OCI-LY7 (cell line): ENCODE measurements around the gene FGD5. TPM values are rescaled to one million over a fixed set of nuclear protein-coding genes. Genes with fewer than 3 reads are reported as not detected.

ENCODE experiments used
- BruUV-seq: library from RNA; stranded (reverse); fragments of 400-500 nt; replicated peaks from 2 replicates; lab custom pipeline; 2021; lab: Mats Ljungman, UMichigan
- CTCF ChIA-PET: fragments of 300-600 bp; sonication (Branson Sonifier 250); formaldehyde crosslinking; loops from one replicate; lab custom pipeline; 2022; ENCODE audit warnings: antibody characterized with exemption; ENCODE audit not compliant: unreplicated experiment; lab: Charles Lee
- POLR2A ChIA-PET: fragments of 300-600 bp; sonication (Branson Sonifier 250); formaldehyde crosslinking; loops from one replicate; lab custom pipeline; 2022; ENCODE audit warnings: antibody characterized with exemption; lab: Charles Lee
- DNase-seq: peaks from one replicate; pipeline ENCODE4 v3.0.0-alpha.2; 2015; ENCODE audit warnings: low spot score
- H2AFZ ChIP-seq: fragments of 200-600 bp; sonication (generic), shearing (Covaris generic); 2 replicates; pipeline ENCODE4 v1.6.1; 2014; ENCODE audit warnings: mild to moderate bottlenecking, antibody characterized with exemption, low read length, moderate library complexity
- H3K27ac ChIP-seq: fragments of 200-600 bp; sonication (generic); 2 replicates; pipeline ENCODE4 v1.5.1; 2014; ENCODE audit warnings: mixed run types, low read depth, mild to moderate bottlenecking, moderate library complexity, low read length, inconsistent platforms; ENCODE audit not compliant: poor library complexity, severe bottlenecking
- H3K36me3 ChIP-seq: fragments of 200-600 bp; sonication (generic); 2 replicates; pipeline ENCODE4 v1.6.1; 2014; ENCODE audit warnings: mild to moderate bottlenecking, antibody characterized with exemption, low read length, moderate library complexity, mixed read lengths; ENCODE audit not compliant: insufficient read depth
- H3K4me1 ChIP-seq: fragments of 200-600 bp; sonication (generic); 2 replicates; pipeline ENCODE4 v1.5.1; 2014; ENCODE audit warnings: mild to moderate bottlenecking, low read length; ENCODE audit not compliant: insufficient read depth, poor library complexity, severe bottlenecking
- H3K4me2 ChIP-seq: fragments of 200-600 bp; sonication (generic); 2 replicates; pipeline ENCODE4 v1.6.1; 2014; ENCODE audit warnings: mild to moderate bottlenecking, low read length
- H3K4me3 ChIP-seq: fragments of 200-600 bp; sonication (generic); 2 replicates; pipeline ENCODE4 v1.5.1; 2014; ENCODE audit warnings: mild to moderate bottlenecking, low read depth, low read length; ENCODE audit not compliant: poor library complexity, severe bottlenecking
- H3K79me2 ChIP-seq: fragments of 200-600 bp; sonication (generic); 2 replicates; pipeline ENCODE4 v1.6.1; 2016; ENCODE audit warnings: low read depth, mild to moderate bottlenecking, low read length, moderate library complexity, mixed read lengths; ENCODE audit not compliant: insufficient read depth
- H3K9me2 ChIP-seq: fragments of 200-600 bp; sonication (generic); 2 replicates; pipeline ENCODE4 v1.6.1; 2016; ENCODE audit warnings: mild to moderate bottlenecking, low read length, mixed read lengths; ENCODE audit not compliant: insufficient read depth
- H3K9me3 ChIP-seq: fragments of 200-600 bp; sonication (generic); 2 replicates; pipeline ENCODE4 v1.6.1; 2014; ENCODE audit warnings: mild to moderate bottlenecking, mixed run types, low read length, mixed read lengths
- H4K20me1 ChIP-seq: fragments of 200-600 bp; sonication (generic); 2 replicates; pipeline ENCODE4 v1.6.1; 2014; ENCODE audit warnings: mild to moderate bottlenecking, antibody characterized with exemption, low read length, moderate library complexity, mixed read lengths; ENCODE audit not compliant: insufficient read depth
- EZH2phosphoT487 ChIP-seq: fragments of 200-600 bp; sonication (generic); IDR thresholded peaks from 2 replicates; pipeline ENCODE4 v1.6.1; 2018; ENCODE audit warnings: low read depth, borderline replicate concordance, mild to moderate bottlenecking, mixed run types, antibody characterized with exemption, low read length, moderate library complexity, mixed read lengths
- intact Hi-C: fragments of 100-400 bp; cut with micrococcal nuclease; formaldehyde crosslinking; loops from one replicate; pipeline ENCODE4 v1.10.0; 2022; ENCODE audit not compliant: unreplicated experiment
- total RNA-seq, 2 experiments: library from RNA; depleted of rRNA in 1 of 2; stranded (reverse); fragments of >200 nt in 1 of 2; shearing (Covaris generic) in 1 of 2; gene quantifications; 2 replicates each; pipeline ENCODE4 v1.2.3, GENCODE V29; 2014 to 2022
- TF ChIP-seq, protein P1 (sequence below): fragments of 200-600 bp; sonication (generic); conservative IDR thresholded peaks from 2 replicates; pipeline ENCODE4 v1.5.1; 2014; ENCODE audit warnings: mild to moderate bottlenecking, antibody characterized with exemption, low read length, moderate library complexity, mixed read lengths

FGD5 gene
- total RNA-seq, 2 experiments from 2014 or later = 0.09 to 0.21 TPM

DNA sequence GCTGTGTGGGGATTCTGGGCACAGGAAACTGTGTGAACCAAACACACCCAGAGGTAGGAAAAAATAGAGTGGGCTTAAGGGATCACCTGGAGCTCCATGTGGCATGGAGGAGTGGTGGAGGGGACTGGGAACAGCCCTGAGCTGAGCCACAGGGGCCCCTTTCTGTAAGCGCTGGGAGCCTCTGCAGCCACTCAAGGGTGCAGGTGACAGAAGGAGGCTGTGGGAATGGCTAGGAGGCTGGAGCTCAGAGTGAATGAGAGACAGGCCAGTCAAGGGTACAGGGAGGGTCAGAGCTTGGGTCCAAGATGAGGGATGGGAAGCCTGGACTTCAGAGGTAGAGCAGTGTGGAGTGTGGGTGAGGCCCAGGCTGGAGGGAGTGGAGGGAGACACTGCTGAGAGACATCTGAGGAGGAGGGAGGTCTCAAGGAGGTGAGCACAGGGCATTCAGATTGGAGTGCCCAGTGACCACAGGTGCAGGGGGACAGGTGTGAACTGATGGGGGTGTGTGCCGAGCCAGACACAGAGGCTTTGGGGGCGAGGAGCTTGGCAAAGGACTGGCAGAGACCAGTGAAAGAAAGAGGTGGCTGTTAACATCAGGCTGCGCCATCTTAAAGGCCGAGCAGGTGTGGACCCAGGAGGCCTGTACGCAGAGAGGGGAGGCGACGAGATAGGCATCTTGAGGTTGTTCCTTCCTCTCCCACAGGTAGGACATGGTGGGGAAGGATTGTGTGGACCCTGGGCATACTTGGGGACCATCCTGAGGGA is 56.8 kb downstream of the FGD5 start:
- no peak overlapping the region for H3K27ac ChIP-seq
- H3K79me2 ChIP-seq = no peaks in the 10 kb centered on the region
- H2AFZ ChIP-seq = no peak overlapping the region
- H3K4me3 ChIP-seq = no peak overlapping the region
- no peaks in the 10 kb centered on the region for H4K20me1 ChIP-seq
- no peak for DNase-seq
- ChIA-PET CTCF (interaction anchor here (0.7 kb wide), 1 partner anchor 311 kb away, joined by 3 read pairs; no protein-coding TSS in a partner anchor), POLR2A (no interaction called here)
- H3K9me2 ChIP-seq = no peaks in the 10 kb centered on the region
- H3K4me1 ChIP-seq = peaks cover 4% of the 10 kb centered on the region
- H3K36me3 ChIP-seq = no peaks in the 10 kb centered on the region
- BruUV-seq = no TSS peak
- TF ChIP-seq, protein P1, sequence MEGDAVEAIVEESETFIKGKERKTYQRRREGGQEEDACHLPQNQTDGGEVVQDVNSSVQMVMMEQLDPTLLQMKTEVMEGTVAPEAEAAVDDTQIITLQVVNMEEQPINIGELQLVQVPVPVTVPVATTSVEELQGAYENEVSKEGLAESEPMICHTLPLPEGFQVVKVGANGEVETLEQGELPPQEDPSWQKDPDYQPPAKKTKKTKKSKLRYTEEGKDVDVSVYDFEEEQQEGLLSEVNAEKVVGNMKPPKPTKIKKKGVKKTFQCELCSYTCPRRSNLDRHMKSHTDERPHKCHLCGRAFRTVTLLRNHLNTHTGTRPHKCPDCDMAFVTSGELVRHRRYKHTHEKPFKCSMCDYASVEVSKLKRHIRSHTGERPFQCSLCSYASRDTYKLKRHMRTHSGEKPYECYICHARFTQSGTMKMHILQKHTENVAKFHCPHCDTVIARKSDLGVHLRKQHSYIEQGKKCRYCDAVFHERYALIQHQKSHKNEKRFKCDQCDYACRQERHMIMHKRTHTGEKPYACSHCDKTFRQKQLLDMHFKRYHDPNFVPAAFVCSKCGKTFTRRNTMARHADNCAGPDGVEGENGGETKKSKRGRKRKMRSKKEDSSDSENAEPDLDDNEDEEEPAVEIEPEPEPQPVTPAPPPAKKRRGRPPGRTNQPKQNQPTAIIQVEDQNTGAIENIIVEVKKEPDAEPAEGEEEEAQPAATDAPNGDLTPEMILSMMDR = no peak
- TF ChIP-seq EZH2phosphoT487 = no peak
- no peak overlapping the region for H3K4me2 ChIP-seq
- intact Hi-C loops = no loop called here
- no peaks in the 10 kb centered on the region for H3K9me3 ChIP-seq

DNA sequence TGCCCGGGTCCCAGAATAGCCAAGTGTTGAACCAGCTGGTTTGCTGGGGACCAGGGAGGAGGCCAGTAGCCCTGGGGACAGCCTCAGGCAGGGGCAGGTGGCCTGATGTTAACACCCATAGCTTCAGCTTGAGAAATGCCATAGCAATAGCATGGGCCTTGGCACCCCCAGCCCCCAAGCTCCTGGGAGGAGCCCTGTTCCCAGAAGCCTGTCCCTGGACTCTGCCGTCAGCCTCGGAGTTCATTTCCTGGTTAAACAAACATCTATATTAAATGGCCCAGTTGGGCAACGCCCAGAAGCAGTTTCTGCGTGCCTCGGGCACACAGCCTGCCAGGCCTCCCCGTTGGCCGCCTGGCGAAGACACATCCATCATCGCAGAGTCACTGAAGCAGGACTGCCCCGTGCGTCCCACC is 58.2 kb downstream of the FGD5 start:
- H3K9me2 ChIP-seq = no peaks in the 10 kb centered on the region
- H3K9me3 ChIP-seq = no peaks in the 10 kb centered on the region
- no peak for TF ChIP-seq EZH2phosphoT487
- TF ChIP-seq, protein P1 = no peak
- H3K4me1 ChIP-seq = peaks cover 10% of the 10 kb centered on the region
- no peak overlapping the region for H2AFZ ChIP-seq
- ChIA-PET CTCF (no interaction called here), POLR2A (no interaction called here)
- no peak overlapping the region for H3K4me3 ChIP-seq
- no TSS peak for BruUV-seq
- no peak overlapping the region for H3K4me2 ChIP-seq
- no peaks in the 10 kb centered on the region for H4K20me1 ChIP-seq
- no peak overlapping the region for H3K27ac ChIP-seq
- intact Hi-C loops = no loop called here
- no peaks in the 10 kb centered on the region for H3K79me2 ChIP-seq
- DNase-seq = no peak
- H3K36me3 ChIP-seq = no peaks in the 10 kb centered on the region

DNA sequence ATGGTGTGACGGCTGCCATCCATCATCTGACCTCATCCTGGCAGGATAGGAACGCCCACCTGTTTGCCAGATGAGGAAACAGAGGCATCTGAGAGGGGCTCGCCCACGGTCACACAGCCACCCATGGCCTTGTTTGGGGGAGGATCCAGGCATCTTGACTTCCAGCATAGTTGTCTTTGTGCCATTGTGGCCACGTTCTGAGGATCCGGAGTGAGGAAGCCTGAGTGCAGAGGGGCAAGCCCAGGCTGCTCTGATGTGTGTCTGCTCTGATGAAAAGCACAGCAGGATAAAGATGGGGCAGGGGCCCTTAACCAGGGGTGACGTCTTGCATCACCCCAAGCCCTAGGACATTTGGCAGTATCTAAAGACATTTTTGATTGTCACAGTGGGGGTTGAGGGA is 58.7 kb downstream of the FGD5 start:
- no peak for DNase-seq
- BruUV-seq = no TSS peak
- Histone ChIP-seq H3K9me2 (no peaks in the 10 kb centered on the region), H3K79me2 (no peaks in the 10 kb centered on the region), H3K27ac (no peak overlapping the region), H2AFZ (no peak overlapping the region), H3K9me3 (no peaks in the 10 kb centered on the region), H4K20me1 (no peaks in the 10 kb centered on the region), H3K4me2 (no peak overlapping the region), H3K4me1 (peaks cover 10% of the 10 kb centered on the region), H3K4me3 (no peak overlapping the region), H3K36me3 (no peaks in the 10 kb centered on the region)
- ChIA-PET CTCF (no interaction called here), POLR2A (interaction anchor here (1.0 kb wide), 1 partner anchor 19 kb away, joined by 4 read pairs; no protein-coding TSS in a partner anchor)
- intact Hi-C loops = no loop called here
- TF ChIP-seq, protein P1 = no peak
- no peak for TF ChIP-seq EZH2phosphoT487
